Right lobe of liver (tissue), 4 donors: ENCODE measurements around the gene SHROOM2.

Experiments
- CTCF ChIP-seq, 4 donors: fragments of 200-600 bp in 3 of 4; fragments of 450-650 bp in 1 of 4; IDR thresholded peaks; one replicate each; pipeline versions ENCODE4 v1.5.1 to v1.8.0; 2016 to 2022; ENCODE audit warnings: antibody characterized with exemption in 4 of 4, mild to moderate bottlenecking in 2 of 4
- POLR2A ChIP-seq: fragments of 450-650 bp; IDR thresholded peaks from one replicate; pipeline ENCODE4 v1.6.1; 2017; ENCODE audit warnings: antibody characterized with exemption, mild to moderate bottlenecking
- donor health status: DM: no; HTN: no; CAD: no.
- donor health status: DM: no; HTN: no; CAD: no.
- donor health status: DM: no; HTN: yes; CAD: no.

DNA sequence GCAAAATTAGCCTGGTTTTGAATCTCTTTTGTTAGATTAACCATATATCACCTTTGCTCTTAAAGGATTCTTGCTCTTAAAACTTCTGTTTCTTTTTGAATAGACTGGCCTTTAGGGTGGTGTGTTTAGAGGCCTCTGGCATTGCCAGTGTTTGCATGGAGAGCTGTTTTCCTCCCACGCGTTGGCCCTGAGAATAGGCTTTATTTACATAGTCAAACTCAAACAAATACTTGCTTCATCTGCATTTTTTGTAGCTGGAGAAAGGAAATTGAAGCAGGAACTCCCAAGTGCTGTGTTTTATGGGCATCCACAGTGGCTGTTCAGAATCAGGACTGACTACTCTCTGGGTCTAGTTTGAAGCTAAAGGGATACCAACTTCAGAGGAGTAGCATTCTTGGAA lies 2.7 kb downstream of the SHROOM2 start:
- TF ChIP-seq CTCF (IDR thresholded peaks at IDR 0.05): no peak
- TF ChIP-seq POLR2A: no peak
